SK-N-SH (cell line): Measurements from ENCODE around the gene TMEM179B. TPM values are rescaled to one million over a fixed set of nuclear protein-coding genes. Genes with fewer than 3 reads are reported as not detected.

Experiments used
- CTCF ChIA-PET: fragments of 300-600, 350-600 bp; formaldehyde crosslinking; extraction: SDS; loops from one replicate; lab custom pipeline; 2021; lab: Yijun Ruan, JAX
- POLR2A ChIA-PET: fragments of 350-600 bp; sonication (Branson Sonifier 250); formaldehyde crosslinking; extraction: SDS; loops from one replicate; lab custom pipeline; 2020; ENCODE audit warnings: antibody characterized with exemption, inconsistent platforms; lab: Yijun Ruan, JAX
- DNase-seq: peaks from one replicate; pipeline ENCODE4 v3.0.0; 2012
- H2AFZ ChIP-seq: fragments of 200-600 bp; sonication (generic); 2 replicates; pipeline ENCODE4 v1.8.1; 2016; ENCODE audit warnings: antibody characterized with exemption, mild to moderate bottlenecking, low read depth
- H3F3A ChIP-seq: fragments of 200-600 bp; sonication (generic); replicated peaks from 2 replicates; pipeline ENCODE3; 2016; ENCODE audit warnings: antibody characterized with exemption, mild to moderate bottlenecking; ENCODE audit not compliant: insufficient read depth
- H3K27ac ChIP-seq, 2 experiments: fragments of 200-500 bp in 1 of 2; fragments of 200-600 bp in 1 of 2; sonication (Bioruptor generic) in 1 of 2; sonication (generic), shearing (Covaris generic) in 1 of 2; 2 replicates each; pipeline versions ENCODE4 v1.5.1 to v1.6.1; 2014 to 2016; ENCODE audit warnings: low read depth in 2 of 2, inconsistent platforms in 1 of 2, low read length in 1 of 2, mild to moderate bottlenecking in 1 of 2, mixed read lengths in 1 of 2
- H3K27me3 ChIP-seq: fragments of 200-600 bp; sonication (generic), shearing (Covaris generic); 2 replicates; pipeline ENCODE4 v1.6.1; 2016; ENCODE audit warnings: mixed run types; ENCODE audit not compliant: insufficient read depth
- H3K36me3 ChIP-seq, 2 experiments: fragments of 200-500 bp in 1 of 2; fragments of 200-600 bp in 1 of 2; sonication (Bioruptor generic) in 1 of 2; sonication (generic) in 1 of 2; replicated peaks in 1 of 2; 2 replicates each; pipeline versions ENCODE3 to v1.5.1; 2014 to 2016; ENCODE audit warnings: low read length in 1 of 2, mild to moderate bottlenecking in 1 of 2; ENCODE audit not compliant: insufficient read depth in 2 of 2, control insufficient read depth in 1 of 2
- H3K4me1 ChIP-seq, 2 experiments: fragments of 200-500 bp in 1 of 2; fragments of 200-600 bp in 1 of 2; sonication (Bioruptor generic) in 1 of 2; sonication (generic), shearing (Covaris generic) in 1 of 2; 2 replicates each; pipeline versions ENCODE4 v1.5.1 to v1.6.1; 2014 to 2016; ENCODE audit warnings: low read depth in 1 of 2, low read length in 1 of 2, mixed run types in 1 of 2; ENCODE audit not compliant: insufficient read depth in 2 of 2, control insufficient read depth in 1 of 2
- H3K4me2 ChIP-seq: fragments of 200-600 bp; sonication (generic), shearing (Covaris generic); 2 replicates; pipeline ENCODE4 v1.6.1; 2017; ENCODE audit warnings: mixed run types
- H3K4me3 ChIP-seq, 2 experiments: fragments of 200-500 bp in 1 of 2; fragments of 200-600 bp in 1 of 2; sonication (Bioruptor generic) in 1 of 2; sonication (generic), shearing (Covaris generic) in 1 of 2; 2 replicates each; pipeline versions ENCODE4 v1.5.1 to v1.8.1; 2014 to 2016; ENCODE audit warnings: low read depth in 2 of 2, inconsistent platforms in 1 of 2, low read length in 1 of 2, mild to moderate bottlenecking in 1 of 2, mixed read lengths in 1 of 2, moderate library complexity in 1 of 2
- H3K79me2 ChIP-seq: fragments of 200-600 bp; sonication (generic); 2 replicates; pipeline ENCODE4 v1.8.1; 2017; ENCODE audit warnings: mild to moderate bottlenecking; ENCODE audit not compliant: insufficient read depth
- H3K9ac ChIP-seq: fragments of 200-600 bp; sonication (generic); 2 replicates; pipeline ENCODE4 v1.6.1; 2017; ENCODE audit warnings: mixed run types
- H3K9me2 ChIP-seq: fragments of 200-600 bp; sonication (generic); 2 replicates; pipeline ENCODE4 v1.6.1; 2017; ENCODE audit warnings: mixed run types
- H3K9me3 ChIP-seq: fragments of 200-600 bp; sonication (generic); 2 replicates; pipeline ENCODE4 v1.6.1; 2017; ENCODE audit warnings: mixed run types, mild to moderate bottlenecking, moderate library complexity
- H4K20me1 ChIP-seq: fragments of 200-600 bp; sonication (generic); 2 replicates; pipeline ENCODE4 v1.6.1; 2017; ENCODE audit warnings: mild to moderate bottlenecking, mixed run types; ENCODE audit not compliant: insufficient read depth
- ELF1 ChIP-seq: IDR thresholded peaks from 2 replicates; pipeline ENCODE4 v1.4.0; 2012
- EZH2phosphoT487 ChIP-seq: fragments of 200-600 bp; sonication (generic); IDR thresholded peaks from 2 replicates; pipeline ENCODE4 v1.6.1; 2017; ENCODE audit warnings: low read depth, mixed run types, mild to moderate bottlenecking, antibody characterized with exemption, moderate library complexity, borderline replicate concordance
- FOXM1 ChIP-seq: IDR thresholded peaks from 2 replicates; pipeline ENCODE4 v1.4.0; 2012; ENCODE audit warnings: low read depth, mild to moderate bottlenecking
- GABPA ChIP-seq: IDR thresholded peaks from 2 replicates; pipeline ENCODE4 v1.4.0; 2012; ENCODE audit warnings: low read depth, mild to moderate bottlenecking
- JUND ChIP-seq: IDR thresholded peaks from 2 replicates; pipeline ENCODE4 v1.4.0; 2012
- MXI1 ChIP-seq: IDR thresholded peaks from 2 replicates; pipeline ENCODE4 v1.6.1; 2012; ENCODE audit warnings: mild to moderate bottlenecking, low read depth, low read length, improper control_type of control experiment
- NFIC ChIP-seq: IDR thresholded peaks from 2 replicates; pipeline ENCODE4 v1.4.0; 2012; ENCODE audit warnings: borderline replicate concordance
- POLR2AphosphoS5 ChIP-seq: IDR thresholded peaks from 2 replicates; pipeline ENCODE4 v1.6.1; 2012; ENCODE audit warnings: low read depth, low read length
- RAD21 ChIP-seq: IDR thresholded peaks from 2 replicates; pipeline ENCODE4 v1.6.1; 2012; ENCODE audit warnings: mild to moderate bottlenecking, low read length
- RCOR1 ChIP-seq: fragments of 150-350 bp; IDR thresholded peaks from 2 replicates; pipeline ENCODE4 v1.6.1; 2017; ENCODE audit warnings: antibody characterized with exemption, low read length
- RXRA ChIP-seq: IDR thresholded peaks from 2 replicates; pipeline ENCODE4 v1.4.0; 2012; ENCODE audit warnings: low read depth, mild to moderate bottlenecking, borderline replicate concordance
- SIN3A ChIP-seq: IDR thresholded peaks from 2 replicates; pipeline ENCODE4 v1.6.1; 2012; ENCODE audit warnings: low read depth, mild to moderate bottlenecking, low read length, moderate library complexity, borderline replicate concordance
- SMC3 ChIP-seq: IDR thresholded peaks from 2 replicates; pipeline ENCODE4 v1.6.1; 2012; ENCODE audit warnings: low read depth, low read length, improper control_type of control experiment
- TCF12 ChIP-seq: IDR thresholded peaks from 2 replicates; pipeline ENCODE4 v1.4.0; 2012
- WGBS: methylation state at CpG from one replicate; pipeline ENCODE4 v1.1.6; 2017; ENCODE audit warnings: low lambda C conversion rate; 5-methylcytosine and 5-hydroxymethylcytosine counted together
- polyA plus RNA-seq, 3 experiments: library from polyadenylated mRNA; depleted of rRNA; stranded (reverse); fragments of >200 nt; gene quantifications; 2 replicates each; pipeline ENCODE4 v1.2.3, GENCODE V29; 2012
- TF ChIP-seq, protein P1 (sequence below): IDR thresholded peaks from 2 replicates; pipeline ENCODE4 v1.4.0; 2012; ENCODE audit warnings: low read depth, borderline replicate concordance
- TF ChIP-seq, protein P2 (sequence below): IDR thresholded peaks from 2 replicates; pipeline ENCODE4 v1.4.0; 2012; ENCODE audit warnings: low read depth
- TF ChIP-seq, protein P3 (sequence below): IDR thresholded peaks from 2 replicates; pipeline ENCODE4 v1.6.1; 2012; ENCODE audit warnings: mild to moderate bottlenecking, low read depth, low read length, moderate library complexity
- TF ChIP-seq, protein P4 (sequence below): fragments of 150-350 bp; IDR thresholded peaks from 2 replicates; pipeline ENCODE4 v1.6.1; 2016; ENCODE audit warnings: mild to moderate bottlenecking, low read depth, low read length

TMEM179B gene
- polyA plus RNA-seq, 1 of the 3 experiments (the other 2 are of a cell fraction): 69.6 TPM

DNA sequence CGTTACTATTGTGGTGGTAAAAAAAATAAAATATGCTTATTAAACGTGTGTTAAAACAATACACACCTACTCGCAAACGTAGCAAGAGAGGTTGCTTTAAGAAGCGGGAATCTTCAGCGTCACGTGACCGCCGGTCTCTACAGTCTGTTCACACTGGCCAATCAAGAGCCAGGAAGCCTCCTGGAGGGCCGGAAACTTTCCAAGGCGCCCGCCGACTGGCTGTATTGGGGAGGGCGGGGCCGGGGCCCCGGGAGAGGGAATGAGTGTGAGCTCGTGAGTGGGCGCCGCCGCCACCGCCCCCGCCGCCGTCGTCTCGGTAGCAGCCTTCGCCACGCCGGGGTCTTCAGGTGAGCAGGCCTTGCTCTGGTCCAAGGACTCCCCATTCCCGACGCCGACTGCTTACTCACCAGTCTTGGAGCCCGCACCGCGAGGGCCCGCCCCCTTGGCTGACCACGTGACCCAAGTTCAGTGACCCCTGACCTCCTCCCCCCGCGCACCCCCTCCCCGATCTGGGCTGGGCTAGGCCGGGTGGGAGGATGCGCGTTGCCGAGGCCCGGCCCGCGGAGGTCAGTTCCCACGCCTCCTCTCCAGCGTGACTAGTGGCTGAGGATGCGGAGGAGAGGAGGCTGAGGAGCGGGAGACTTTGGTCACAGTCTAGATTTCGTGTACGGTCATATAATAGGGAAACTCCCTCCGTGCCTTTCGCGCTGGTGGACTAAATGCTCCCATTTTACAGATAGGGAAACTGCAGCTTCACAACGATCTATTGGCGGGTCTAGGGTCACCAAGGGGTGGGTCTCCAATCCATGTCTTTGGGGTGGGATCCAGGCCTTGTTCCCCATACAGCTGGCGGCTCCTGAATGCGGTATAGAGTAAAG is 15.8 kb upstream of the TMEM179B start, which contains the start of gene TAF6L (continued):
- TF ChIP-seq RXRA (no peak; the same call in 1 of the 2 replicates), SIN3A (peak; percentile 45; the same call in 1 of the 2 replicates), JUND (no peak), POLR2AphosphoS5 (peak; percentile 74)
- TF ChIP-seq, protein P1, sequence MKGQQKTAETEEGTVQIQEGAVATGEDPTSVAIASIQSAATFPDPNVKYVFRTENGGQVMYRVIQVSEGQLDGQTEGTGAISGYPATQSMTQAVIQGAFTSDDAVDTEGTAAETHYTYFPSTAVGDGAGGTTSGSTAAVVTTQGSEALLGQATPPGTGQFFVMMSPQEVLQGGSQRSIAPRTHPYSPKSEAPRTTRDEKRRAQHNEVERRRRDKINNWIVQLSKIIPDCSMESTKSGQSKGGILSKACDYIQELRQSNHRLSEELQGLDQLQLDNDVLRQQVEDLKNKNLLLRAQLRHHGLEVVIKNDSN: peak; percentile 92

DNA sequence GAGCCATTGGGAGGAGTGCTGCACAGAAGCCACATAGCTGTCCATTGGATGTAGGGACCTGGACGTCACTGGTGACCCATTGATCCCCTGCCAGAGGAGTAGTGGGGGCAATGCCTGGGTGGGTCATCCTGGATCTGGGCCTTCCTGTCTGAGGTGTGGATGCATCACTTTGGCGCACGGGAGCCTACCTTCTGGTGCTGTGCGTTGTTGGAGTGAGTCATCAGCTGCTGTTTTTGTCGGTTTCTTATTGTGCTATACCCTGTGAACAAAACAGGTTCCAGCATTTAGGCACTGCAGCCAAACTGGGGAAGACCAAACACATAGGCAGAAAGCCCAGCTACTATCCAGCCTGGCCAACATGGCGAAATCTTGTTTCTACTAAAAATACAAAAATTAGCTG is 12.8 kb upstream of the TMEM179B start:
- Histone ChIP-seq H3K79me2 (peaks cover 32% of the 10 kb centered on the region), H3K9ac (no peak overlapping the region), H3K9me3 (no peaks in the 10 kb centered on the region), H3K27me3 (no peaks in the 10 kb centered on the region), H3K9me2 (no peaks in the 10 kb centered on the region), H3K4me1 (peaks cover 0 to 15% of the 10 kb centered on the region in 2 experiments; a peak in 1 of 4 replicates), H4K20me1 (no peaks in the 10 kb centered on the region), H3K4me2 (no peak overlapping the region)
- POLR2A ChIA-PET: interaction anchor here (1.7 to 1.8 kb wide), 2 partner anchors 12 to 20 kb away, joined by 5 to 8 read pairs; partner anchors contain the start of gene ZBTB3
- no peak for DNase-seq
- WGBS: 94% methylated on average over 6 of the region's 6 CpGs
- TF ChIP-seq RAD21: no peak
- TF ChIP-seq, protein P2, sequence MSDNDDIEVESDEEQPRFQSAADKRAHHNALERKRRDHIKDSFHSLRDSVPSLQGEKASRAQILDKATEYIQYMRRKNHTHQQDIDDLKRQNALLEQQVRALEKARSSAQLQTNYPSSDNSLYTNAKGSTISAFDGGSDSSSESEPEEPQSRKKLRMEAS: no peak
- TF ChIP-seq TCF12: no peak
- TF ChIP-seq SMC3: no peak
- no peak for TF ChIP-seq RCOR1
- no peak for TF ChIP-seq FOXM1
- no peak for TF ChIP-seq EZH2phosphoT487
- no peak for TF ChIP-seq NFIC
- TF ChIP-seq RXRA: no peak
- no peak for TF ChIP-seq MXI1
- TF ChIP-seq GABPA: no peak
- TF ChIP-seq, protein P3, sequence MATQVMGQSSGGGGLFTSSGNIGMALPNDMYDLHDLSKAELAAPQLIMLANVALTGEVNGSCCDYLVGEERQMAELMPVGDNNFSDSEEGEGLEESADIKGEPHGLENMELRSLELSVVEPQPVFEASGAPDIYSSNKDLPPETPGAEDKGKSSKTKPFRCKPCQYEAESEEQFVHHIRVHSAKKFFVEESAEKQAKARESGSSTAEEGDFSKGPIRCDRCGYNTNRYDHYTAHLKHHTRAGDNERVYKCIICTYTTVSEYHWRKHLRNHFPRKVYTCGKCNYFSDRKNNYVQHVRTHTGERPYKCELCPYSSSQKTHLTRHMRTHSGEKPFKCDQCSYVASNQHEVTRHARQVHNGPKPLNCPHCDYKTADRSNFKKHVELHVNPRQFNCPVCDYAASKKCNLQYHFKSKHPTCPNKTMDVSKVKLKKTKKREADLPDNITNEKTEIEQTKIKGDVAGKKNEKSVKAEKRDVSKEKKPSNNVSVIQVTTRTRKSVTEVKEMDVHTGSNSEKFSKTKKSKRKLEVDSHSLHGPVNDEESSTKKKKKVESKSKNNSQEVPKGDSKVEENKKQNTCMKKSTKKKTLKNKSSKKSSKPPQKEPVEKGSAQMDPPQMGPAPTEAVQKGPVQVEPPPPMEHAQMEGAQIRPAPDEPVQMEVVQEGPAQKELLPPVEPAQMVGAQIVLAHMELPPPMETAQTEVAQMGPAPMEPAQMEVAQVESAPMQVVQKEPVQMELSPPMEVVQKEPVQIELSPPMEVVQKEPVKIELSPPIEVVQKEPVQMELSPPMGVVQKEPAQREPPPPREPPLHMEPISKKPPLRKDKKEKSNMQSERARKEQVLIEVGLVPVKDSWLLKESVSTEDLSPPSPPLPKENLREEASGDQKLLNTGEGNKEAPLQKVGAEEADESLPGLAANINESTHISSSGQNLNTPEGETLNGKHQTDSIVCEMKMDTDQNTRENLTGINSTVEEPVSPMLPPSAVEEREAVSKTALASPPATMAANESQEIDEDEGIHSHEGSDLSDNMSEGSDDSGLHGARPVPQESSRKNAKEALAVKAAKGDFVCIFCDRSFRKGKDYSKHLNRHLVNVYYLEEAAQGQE: no peak
- no peak for TF ChIP-seq ELF1
- TF ChIP-seq, protein P4, sequence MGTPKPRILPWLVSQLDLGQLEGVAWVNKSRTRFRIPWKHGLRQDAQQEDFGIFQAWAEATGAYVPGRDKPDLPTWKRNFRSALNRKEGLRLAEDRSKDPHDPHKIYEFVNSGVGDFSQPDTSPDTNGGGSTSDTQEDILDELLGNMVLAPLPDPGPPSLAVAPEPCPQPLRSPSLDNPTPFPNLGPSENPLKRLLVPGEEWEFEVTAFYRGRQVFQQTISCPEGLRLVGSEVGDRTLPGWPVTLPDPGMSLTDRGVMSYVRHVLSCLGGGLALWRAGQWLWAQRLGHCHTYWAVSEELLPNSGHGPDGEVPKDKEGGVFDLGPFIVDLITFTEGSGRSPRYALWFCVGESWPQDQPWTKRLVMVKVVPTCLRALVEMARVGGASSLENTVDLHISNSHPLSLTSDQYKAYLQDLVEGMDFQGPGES: no peak
- TF ChIP-seq, all 33 proteins: peak for 0
- H2AFZ ChIP-seq: no peak overlapping the region
- H3K4me3 ChIP-seq: no peak overlapping the region
- peaks cover 19% of the 10 kb centered on the region for H3F3A ChIP-seq
- H3K27ac ChIP-seq: no peak overlapping the region
- CTCF ChIA-PET: interaction anchor here (9.8 kb wide), 1 partner anchor 12 kb away, joined by 130 read pairs; the partner anchor contains the start of gene TMEM179B
- H3K36me3 ChIP-seq: peaks cover 0 to 6% of the 10 kb centered on the region in 2 experiments
